DMS114 treated with DMSO at 0.1 percent for 48 hours (cell line): Measurements from ENCODE around the gene MGAT3.

Experiments
- DNase-seq: peaks from one replicate; lab custom pipeline; 2025; ENCODE audit not compliant: unreplicated experiment; lab: John Stamatoyannopoulos, UW

The MGAT3 gene

GRCh38 chr22:39469681-39470450 lies 13.1 kb downstream of the MGAT3 start:
- DNase-seq = no peak

GRCh38 chr22:39470451-39471291 lies 13.9 kb downstream of the MGAT3 start:
- DNase-seq = no peak

- DNase-seq = no peak
Measured at GRCh38 chr22:39471381-39472141, 14.7 kb downstream of the MGAT3 start.

GRCh38 chr22:39472570-39473556 lies 16.1 kb downstream of the MGAT3 start:
- DNase-seq = no peak

- DNase-seq = no peak
Measured at GRCh38 chr22:39473851-39474250, 17.0 kb downstream of the MGAT3 start.

GRCh38 chr22:39474351-39475111 lies 17.7 kb downstream of the MGAT3 start:
- DNase-seq = no peak

GRCh38 chr22:39475337-39475736 lies 18.5 kb downstream of the MGAT3 start:
- no peak for DNase-seq

GRCh38 chr22:39475902-39476301 lies 19.1 kb downstream of the MGAT3 start:
- DNase-seq = no peak

- no peak for DNase-seq
Measured at GRCh38 chr22:39476664-39477063, 19.9 kb downstream of the MGAT3 start.

- no peak for DNase-seq
Measured at GRCh38 chr22:39477542-39477941, 20.7 kb downstream of the MGAT3 start.

GRCh38 chr22:39478441-39478850 lies 21.6 kb downstream of the MGAT3 start:
- no peak for DNase-seq

- DNase-seq = no peak
Measured at GRCh38 chr22:39479254-39479653, 22.4 kb downstream of the MGAT3 start.

- DNase-seq = no peak
Measured at GRCh38 chr22:39480557-39480956, 23.7 kb downstream of the MGAT3 start.

- no peak for DNase-seq
Measured at GRCh38 chr22:39481054-39481453, 24.2 kb downstream of the MGAT3 start.

GRCh38 chr22:39481595-39481994 lies 24.8 kb downstream of the MGAT3 start:
- DNase-seq = no peak

- no peak for DNase-seq
Measured at GRCh38 chr22:39482768-39483167, 26.0 kb downstream of the MGAT3 start.

- no peak for DNase-seq
Measured at GRCh38 chr22:39486951-39487825, 30.4 kb downstream of the MGAT3 start.

GRCh38 chr22:39487826-39488520 lies 31.2 kb downstream of the MGAT3 start:
- no peak for DNase-seq
